MCF 10A (cell line): ENCODE measurements around the gene IL17D. TPM values are rescaled to one million over a fixed set of nuclear protein-coding genes. Genes with fewer than 3 reads are reported as not detected.

Experiments used
- BruUV-seq: library from RNA; stranded (reverse); fragments of 400-500 nt; replicated peaks from 2 replicates; lab custom pipeline; 2021; lab: Mats Ljungman, UMichigan
- CTCF ChIA-PET: fragments of 300-600 bp; sonication (Branson Sonifier 250); formaldehyde crosslinking; extraction: SDS; loops from one replicate; lab custom pipeline; 2021; ENCODE audit warnings: antibody characterized with exemption, inconsistent platforms; lab: Yijun Ruan, JAX
- POLR2A ChIA-PET: fragments of 300-600, 350-650 bp; sonication (Branson Sonifier 250); formaldehyde crosslinking; extraction: SDS; loops from one replicate; lab custom pipeline; 2020; ENCODE audit warnings: antibody characterized with exemption, inconsistent platforms; lab: Yijun Ruan, JAX
- DNase-seq: peaks from one replicate; pipeline ENCODE4 v3.0.0-alpha.2; 2018; ENCODE audit not compliant: unreplicated experiment
- H3K27ac Mint-ChIP-seq: one replicate; pipeline ENCODE4 v1.8.0; 2022; ENCODE audit warnings: mild to moderate bottlenecking, low read depth, mixed read lengths; ENCODE audit not compliant: unreplicated experiment
- H3K27me3 Mint-ChIP-seq: one replicate; pipeline ENCODE4 v1.8.0; 2022; ENCODE audit warnings: mixed read lengths; ENCODE audit not compliant: insufficient read depth, unreplicated experiment
- H3K36me3 Mint-ChIP-seq: one replicate; pipeline ENCODE4 v1.8.0; 2022; ENCODE audit warnings: mild to moderate bottlenecking, moderate library complexity, mixed read lengths; ENCODE audit not compliant: insufficient read depth, unreplicated experiment
- H3K4me1 Mint-ChIP-seq: one replicate; pipeline ENCODE4 v1.8.0; 2022; ENCODE audit warnings: mixed read lengths; ENCODE audit not compliant: insufficient read depth, unreplicated experiment
- H3K4me3 Mint-ChIP-seq: one replicate; pipeline ENCODE4 v1.8.0; 2022; ENCODE audit warnings: mild to moderate bottlenecking, moderate library complexity, mixed read lengths; ENCODE audit not compliant: unreplicated experiment
- H3K9me3 Mint-ChIP-seq: one replicate; pipeline ENCODE4 v1.8.0; 2022; ENCODE audit warnings: mixed read lengths; ENCODE audit not compliant: unreplicated experiment
- intact Hi-C: fragments of 100-400 bp; cut with micrococcal nuclease; formaldehyde crosslinking; loops from 2 replicates; pipeline ENCODE4 v1.14.1; 2022
- total RNA-seq: library from RNA; stranded (reverse); gene quantifications from 2 replicates; pipeline ENCODE4 v1.2.3, GENCODE V29; 2022
- TF ChIP-seq, protein P1 (sequence below): fragments of 200-600 bp; IDR thresholded peaks from one replicate; pipeline ENCODE4 v1.8.0; 2022; ENCODE audit warnings: antibody characterized with exemption, mild to moderate bottlenecking; ENCODE audit not compliant: unreplicated experiment

Gene IL17D
- total RNA-seq, 1 experiment from 2014 or later, result 0.54 TPM

DNA sequence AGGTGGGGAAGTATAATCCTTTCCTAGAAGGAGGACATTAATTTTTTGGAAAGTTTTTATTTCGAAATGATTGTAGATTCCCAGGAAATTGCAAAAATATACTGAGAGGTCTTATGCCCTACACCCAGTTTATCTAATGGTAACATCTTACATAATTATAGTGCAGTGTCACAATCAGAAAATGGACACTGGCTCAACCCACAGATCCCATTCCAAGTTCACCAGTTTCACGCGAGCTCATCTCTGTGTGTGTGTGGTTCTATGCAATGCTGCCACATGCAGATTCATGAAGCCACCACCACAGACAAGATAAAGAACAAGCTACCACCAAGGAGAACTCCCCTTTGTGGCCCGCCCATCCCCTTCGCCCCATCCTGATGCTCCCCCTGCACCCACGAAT lies 24.4 kb downstream of the IL17D start:
- DNase-seq, result no peak
- Mint-ChIP-seq H3K4me1 (no peaks in the 10 kb centered on the region), H3K4me3 (no peak overlapping the region), H3K27ac (no peak overlapping the region), H3K27me3 (no peaks in the 10 kb centered on the region), H3K36me3 (no peaks in the 10 kb centered on the region), H3K9me3 (no peaks in the 10 kb centered on the region)
- ChIA-PET CTCF (no interaction called here), POLR2A (no interaction called here)
- intact Hi-C loops, result no loop called here
- TF ChIP-seq, protein P1, sequence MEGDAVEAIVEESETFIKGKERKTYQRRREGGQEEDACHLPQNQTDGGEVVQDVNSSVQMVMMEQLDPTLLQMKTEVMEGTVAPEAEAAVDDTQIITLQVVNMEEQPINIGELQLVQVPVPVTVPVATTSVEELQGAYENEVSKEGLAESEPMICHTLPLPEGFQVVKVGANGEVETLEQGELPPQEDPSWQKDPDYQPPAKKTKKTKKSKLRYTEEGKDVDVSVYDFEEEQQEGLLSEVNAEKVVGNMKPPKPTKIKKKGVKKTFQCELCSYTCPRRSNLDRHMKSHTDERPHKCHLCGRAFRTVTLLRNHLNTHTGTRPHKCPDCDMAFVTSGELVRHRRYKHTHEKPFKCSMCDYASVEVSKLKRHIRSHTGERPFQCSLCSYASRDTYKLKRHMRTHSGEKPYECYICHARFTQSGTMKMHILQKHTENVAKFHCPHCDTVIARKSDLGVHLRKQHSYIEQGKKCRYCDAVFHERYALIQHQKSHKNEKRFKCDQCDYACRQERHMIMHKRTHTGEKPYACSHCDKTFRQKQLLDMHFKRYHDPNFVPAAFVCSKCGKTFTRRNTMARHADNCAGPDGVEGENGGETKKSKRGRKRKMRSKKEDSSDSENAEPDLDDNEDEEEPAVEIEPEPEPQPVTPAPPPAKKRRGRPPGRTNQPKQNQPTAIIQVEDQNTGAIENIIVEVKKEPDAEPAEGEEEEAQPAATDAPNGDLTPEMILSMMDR, result no peak
- BruUV-seq, result no TSS peak

DNA sequence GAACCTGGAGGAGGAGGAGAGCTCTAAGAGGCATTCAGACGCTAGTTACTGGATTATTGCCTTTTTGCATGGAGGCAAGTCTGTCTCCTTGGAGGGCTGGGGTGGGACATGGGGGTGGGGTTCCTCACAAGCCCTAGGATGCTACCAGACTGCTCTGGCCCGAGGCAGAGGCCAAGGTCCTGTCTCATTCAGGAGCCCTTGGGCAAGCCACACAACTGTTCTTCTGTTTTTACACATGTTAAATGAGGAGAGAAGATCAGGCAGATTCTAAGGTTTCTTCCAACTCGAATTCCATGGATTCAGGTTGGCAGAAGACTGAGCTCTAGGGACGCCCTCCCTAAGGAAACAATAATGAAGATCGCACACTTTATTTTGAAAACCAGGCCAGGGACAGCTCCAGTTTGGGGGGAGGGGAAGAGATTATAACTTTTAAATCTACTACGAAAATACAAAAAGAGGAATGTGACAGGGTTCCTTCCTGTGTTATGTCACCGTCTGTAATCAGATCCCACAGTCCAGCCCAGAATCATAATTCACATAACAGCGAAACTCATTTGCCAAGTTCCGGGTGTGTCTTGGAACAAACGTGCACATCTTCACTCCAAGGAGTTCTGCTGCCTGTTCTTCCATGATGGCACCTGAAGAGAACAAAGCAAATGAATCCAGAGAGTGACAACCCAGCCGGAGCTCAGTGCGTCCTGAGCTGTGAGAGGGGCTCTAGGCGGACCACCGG lies 25.2 kb downstream of the IL17D start:
- no TSS peak for BruUV-seq
- no peaks in the 10 kb centered on the region for H3K27me3 Mint-ChIP-seq

DNA sequence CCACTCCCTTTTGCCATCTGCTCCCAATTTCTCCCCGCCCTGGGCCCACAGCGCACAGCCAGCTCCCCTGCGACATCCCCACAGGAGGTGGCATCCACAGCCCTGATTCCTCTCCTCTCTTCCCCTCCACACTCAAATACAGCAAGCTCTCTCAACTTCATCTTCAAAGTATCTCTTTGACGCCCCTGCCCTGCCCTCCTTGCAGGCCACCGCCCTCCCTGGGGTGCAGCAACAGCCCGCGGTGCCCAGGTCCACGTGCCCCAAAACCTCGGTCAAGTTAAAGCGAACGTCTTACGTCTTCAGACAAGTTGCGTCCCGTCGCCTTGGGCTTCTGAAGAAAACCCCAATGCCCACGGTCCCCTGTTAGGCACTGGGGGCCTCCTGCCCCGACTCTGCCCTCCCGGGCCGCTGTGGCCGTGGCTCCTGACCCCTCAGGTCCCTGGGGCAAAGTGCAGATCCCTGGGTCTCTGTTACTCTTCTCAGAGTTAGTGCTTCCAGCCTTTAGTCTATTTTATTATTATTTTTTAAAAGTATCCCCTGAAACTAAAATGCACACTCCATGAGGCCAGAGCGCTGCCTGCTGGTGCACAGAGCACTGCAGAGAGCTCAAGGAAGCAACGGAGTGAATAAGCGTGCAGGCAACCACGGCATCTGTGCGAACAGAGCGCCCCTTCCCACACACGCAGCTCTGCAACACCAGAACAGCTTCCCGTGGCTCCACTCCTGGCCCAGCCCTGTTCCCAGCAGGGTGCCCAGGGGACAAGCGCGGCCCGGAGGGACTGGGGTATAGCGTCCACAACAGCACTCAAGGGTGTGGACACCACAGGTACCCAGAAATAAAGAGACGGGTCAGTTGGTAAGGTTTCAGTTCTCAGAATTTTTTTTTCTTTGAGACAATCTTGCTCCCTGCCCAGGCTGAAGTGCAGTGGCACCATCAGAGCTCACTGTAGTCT lies 26.4 kb downstream of the IL17D start:
- ChIA-PET POLR2A (no interaction called here), CTCF (interaction anchor here (0.6 to 1.2 kb wide), 5 partner anchors 14 to 746 kb away, joined by 3 to 4 read pairs (median 4); no protein-coding TSS in a partner anchor)
- no TSS peak for BruUV-seq
- H3K27me3 Mint-ChIP-seq, result no peaks in the 10 kb centered on the region
- intact Hi-C loops, result no loop called here
- no peaks in the 10 kb centered on the region for H3K4me1 Mint-ChIP-seq
- H3K27ac Mint-ChIP-seq, result no peak overlapping the region
- TF ChIP-seq, protein P1, result no peak
- H3K9me3 Mint-ChIP-seq, result no peaks in the 10 kb centered on the region
- H3K4me3 Mint-ChIP-seq, result no peak overlapping the region
- no peak for DNase-seq
- peaks cover 6% of the 10 kb centered on the region for H3K36me3 Mint-ChIP-seq

More for the DNA sequence above, 25.2 kb downstream of the IL17D start:
- H3K27ac Mint-ChIP-seq, result no peak overlapping the region
- no peaks in the 10 kb centered on the region for H3K9me3 Mint-ChIP-seq
- ChIA-PET POLR2A (no interaction called here), CTCF (interaction anchor here (0.6 to 1.0 kb wide), 2 partner anchors 13 to 196 kb away, joined by 3 to 4 read pairs; no protein-coding TSS in a partner anchor)
- TF ChIP-seq, protein P1, result no peak
- intact Hi-C loops, result no loop called here
- no peak overlapping the region for H3K4me3 Mint-ChIP-seq
- H3K4me1 Mint-ChIP-seq, result no peaks in the 10 kb centered on the region
- peaks cover 2% of the 10 kb centered on the region for H3K36me3 Mint-ChIP-seq
- no peak for DNase-seq

DNA sequence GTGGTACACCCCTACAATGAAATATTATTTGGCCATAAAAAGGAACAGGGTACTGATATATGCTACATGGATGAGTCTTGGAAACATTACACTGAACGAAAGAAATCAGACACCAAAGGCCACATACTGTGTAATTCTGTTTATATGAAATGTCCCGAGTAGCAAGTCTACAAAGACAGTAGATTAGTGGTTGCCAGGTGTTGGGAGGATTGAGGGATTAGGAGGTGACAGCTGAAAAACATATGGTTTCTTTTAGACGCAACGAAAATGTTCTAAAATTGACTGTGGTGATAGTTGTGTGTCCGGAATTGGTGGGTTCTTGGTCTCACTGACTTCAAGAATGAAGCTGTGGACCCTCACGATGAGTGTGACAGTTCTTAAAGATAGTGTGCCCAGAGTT lies 35.1 kb downstream of the IL17D start:
- Mint-ChIP-seq H3K27ac (no peak overlapping the region), H3K9me3 (no peaks in the 10 kb centered on the region), H3K4me3 (no peak overlapping the region), H3K27me3 (no peaks in the 10 kb centered on the region), H3K4me1 (no peaks in the 10 kb centered on the region), H3K36me3 (peaks cover 6% of the 10 kb centered on the region)
- intact Hi-C loops, result no loop called here
- no peak for DNase-seq
- BruUV-seq, result no TSS peak
- CTCF ChIA-PET, result interaction anchor here (0.6 to 1.5 kb wide), 3 partner anchors 27 to 742 kb away, joined by 3 read pairs; no protein-coding TSS in a partner anchor
- TF ChIP-seq, protein P1, result no peak
- POLR2A ChIA-PET, result no interaction called here
